Hematopoietic multipotent progenitor cell treated with erythropoietin and hydrocortisone succinate and interleukin-3 and kit ligand, for 17 days (in vitro differentiated cells): ENCODE results near the gene CELSR3.
A peak's percentile ranks its signal among the peaks of the same experiment; 100 is the strongest.

Experiments
- DNase-seq: peaks from one replicate; pipeline ENCODE4 v3.0.0-alpha.2; 2015; ENCODE audit warnings: low spot score

The CELSR3 gene

DNA sequence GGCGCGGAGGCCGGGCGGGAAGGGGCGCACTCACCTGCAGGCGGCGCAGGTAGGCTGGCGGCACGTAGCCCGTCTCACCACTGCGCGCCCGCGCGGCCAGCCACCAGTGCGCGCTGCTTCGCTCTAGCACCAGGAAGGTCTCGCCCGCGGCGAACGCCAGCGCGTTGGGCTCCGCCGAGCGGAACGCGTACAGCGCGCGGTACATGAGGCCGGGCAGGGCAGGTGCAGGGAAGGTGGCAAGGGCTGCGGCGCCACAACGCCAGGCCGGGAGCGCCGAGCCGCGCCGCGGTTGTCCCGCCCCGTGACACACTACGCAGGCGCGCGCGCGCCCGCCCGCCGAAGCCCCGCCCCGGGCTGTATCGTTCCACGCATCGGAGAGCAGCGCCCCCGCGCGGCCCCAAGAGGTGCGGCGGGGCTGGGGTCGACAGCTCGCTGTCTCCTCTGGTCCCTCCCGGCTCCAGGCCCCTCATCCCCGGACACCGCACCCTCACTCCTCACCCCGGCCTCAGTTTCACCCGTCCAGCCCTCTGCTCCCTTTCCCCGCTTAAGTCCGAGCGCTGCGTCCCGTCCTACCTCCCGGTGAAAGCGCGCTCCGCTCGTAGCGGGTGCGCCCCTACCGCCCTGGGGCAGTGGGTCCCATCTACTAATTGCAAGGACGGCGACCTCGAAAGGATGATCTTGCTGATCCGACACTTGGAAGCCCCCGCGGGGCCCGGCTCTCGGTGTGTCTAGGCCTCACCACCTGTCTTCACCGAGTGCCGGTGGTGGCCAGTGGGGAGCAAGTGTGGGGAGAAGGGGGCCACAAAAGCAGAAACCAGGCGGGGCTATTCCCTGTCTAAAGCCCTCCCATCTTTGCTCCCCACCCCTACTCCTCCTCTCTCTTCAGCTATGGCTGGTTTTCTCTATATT, 23.2 kb upstream of the CELSR3 start, which contains the start of gene NCKIPSD:
NCKIPSD (minus strand) TSS at position 313 of the 909 bp plus-strand sequence; CDS start at position 205, 108 bp downstream.
- peak; percentile 91 for DNase-seq

DNA sequence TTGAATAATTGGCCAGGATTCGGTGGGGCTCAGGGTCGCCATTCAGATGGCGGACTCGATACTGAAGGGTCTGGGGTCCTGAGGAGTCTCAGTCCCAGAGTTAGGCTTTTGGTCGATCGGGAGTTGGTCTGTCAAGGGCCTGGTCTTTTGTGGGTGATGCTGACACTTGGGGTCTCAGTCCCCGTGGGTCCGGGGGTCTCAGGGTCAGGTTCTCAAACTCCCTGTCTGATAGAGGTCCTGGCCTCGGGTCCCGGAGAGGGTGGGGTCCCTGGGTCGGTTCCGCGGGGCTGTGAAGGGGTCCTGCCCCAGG, 22.6 kb upstream of the CELSR3 start:
- no peak for DNase-seq

DNA sequence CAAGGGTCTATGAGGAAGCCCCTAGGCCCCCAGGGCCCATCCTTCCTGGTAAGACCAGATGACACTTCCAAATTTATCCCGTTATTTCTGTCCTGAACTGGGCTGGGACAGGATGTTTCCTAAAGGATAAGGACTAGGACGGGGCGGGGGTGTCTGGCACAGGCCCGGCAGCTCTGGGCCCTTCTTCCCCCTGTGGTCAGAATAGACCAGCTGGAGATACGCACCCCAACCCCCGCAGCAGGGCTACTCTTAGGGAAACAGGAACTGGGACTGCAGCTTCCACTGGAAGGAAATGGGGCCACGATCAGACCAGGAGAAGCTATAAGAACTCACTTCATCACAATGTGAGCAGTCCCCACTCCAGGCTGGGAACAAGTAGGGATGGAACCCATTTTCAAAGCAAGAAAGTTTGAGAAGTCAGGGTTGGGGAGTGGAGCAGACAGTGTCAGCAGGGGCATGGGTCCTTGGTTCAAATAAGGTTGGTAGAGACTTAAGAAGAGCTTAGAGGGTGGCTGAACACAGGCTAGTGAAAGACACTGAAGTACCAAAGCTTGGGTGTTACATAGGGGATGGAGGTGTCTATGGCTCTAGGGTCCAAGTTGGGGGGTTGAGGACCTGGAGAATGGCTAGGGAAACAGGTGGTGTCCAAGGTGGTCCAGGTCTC, 21.9 kb upstream of the CELSR3 start:
- DNase-seq: no peak

DNA sequence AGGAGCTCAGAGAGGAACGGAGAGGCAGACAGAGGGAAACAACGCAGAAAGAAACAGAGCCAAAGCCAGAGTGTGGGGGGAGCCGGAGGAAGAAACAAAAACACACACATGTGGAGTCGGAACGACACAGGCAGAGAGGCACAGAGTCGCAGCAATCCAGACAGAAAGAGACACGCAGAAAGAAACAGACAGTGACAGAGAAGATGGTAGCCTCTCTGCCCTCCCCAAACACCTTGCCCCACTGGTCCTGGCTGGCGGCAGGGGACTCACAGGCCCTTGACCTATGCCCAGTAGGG, 21.3 kb upstream of the CELSR3 start:
- no peak for DNase-seq

DNA sequence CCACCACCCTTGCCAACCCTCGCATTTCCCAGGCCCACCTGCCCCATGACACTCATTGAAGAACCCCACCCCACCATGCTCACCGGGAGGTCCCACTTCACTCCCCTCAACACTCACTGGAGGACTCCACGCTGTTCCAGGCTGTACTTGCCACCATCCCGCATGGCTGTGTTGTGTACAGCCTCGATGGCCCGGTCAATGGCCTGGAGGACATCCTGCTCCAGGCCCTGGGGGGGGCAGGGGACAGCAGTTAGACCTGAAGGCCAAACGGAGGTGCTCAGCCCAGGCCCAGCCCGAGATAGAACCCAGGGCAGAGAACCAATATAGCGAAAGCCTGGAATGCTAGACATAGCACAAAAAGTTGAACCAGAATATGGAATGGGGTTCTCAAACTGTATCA, 20.1 kb upstream of the CELSR3 start:
- no peak for DNase-seq

DNA sequence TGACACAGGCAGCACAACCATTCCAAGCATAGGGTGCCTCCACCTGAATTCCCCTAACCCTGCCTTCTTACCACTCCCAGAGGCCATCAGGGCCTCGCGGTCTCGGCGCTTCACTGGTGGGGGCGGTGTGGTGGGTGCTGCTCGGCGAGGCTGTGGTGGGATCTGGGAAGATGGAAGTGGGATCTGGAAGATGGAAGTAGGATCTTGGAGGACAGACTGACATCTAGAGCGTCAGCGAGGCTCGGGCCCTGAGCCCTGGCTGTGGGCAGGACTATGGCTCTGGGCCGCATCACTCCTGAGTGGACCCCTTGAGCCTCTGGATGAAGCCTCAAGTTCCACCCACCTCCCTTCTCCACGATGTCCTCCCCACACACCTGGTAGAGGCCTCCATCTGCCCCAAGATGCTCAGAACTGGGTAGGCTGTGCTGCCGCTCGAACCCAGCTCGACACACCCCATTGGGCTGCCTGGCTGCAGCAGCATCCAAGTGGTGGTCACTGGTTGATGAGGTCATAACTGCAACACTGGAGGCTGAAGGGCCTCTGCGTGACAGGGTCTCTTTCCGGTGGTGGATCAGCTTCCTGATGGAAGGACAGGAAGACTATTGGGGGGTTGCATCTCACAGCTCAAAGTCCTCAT, 19.4 kb upstream of the CELSR3 start:
- no peak for DNase-seq

DNA sequence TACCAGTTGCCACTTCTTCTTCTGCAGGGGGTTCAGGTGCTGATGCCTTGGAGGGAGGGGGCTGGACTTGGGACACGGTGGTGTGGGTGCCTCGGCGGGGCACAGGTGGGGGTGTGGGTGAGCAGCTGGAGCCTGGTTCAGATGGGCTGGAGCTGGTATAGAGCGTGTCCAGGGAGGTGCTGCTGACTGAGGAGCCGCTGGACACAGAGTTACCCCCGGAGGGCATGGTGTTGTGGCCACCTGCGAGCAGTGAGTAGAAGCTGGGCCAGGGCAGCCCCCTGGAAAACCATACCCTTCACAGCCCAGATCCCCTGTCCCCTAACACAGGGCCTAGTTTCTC, 18.8 kb upstream of the CELSR3 start:
- DNase-seq: no peak

DNA sequence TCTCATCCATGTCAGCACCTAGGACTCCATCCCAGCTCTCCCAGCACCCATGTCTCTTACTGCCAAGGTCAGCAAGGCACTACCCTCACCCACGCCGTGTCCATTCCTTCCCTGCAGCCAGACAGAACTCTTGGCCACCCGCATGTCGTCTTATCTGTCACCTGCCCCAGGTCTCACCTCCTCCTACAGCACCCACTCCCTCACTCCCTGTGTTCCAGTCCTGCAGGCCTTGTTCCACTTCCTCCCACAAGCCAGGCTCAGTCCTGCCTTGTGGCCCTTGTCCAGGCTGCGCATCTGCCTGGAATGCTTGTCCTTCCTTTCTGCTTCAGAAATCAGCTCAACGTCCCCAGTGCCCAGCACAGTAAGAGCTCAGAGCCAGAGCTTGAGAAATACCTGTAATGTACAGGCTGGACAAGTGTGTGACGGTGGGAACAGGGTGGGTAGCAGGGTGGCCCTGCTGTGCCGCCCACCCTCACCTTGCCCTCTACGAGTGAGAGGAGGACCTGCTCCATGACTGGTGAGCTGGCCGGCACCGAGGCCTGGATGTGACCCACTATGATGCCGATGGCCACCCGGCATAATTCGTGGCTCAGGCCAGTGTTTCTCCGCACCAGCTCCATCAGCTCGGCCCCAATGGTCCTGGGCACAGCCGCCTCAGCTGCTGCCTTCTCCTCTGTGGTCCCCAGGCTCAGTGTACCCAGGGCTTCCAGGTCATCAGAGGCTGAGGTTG, 18.3 kb upstream of the CELSR3 start:
- no peak for DNase-seq

DNA sequence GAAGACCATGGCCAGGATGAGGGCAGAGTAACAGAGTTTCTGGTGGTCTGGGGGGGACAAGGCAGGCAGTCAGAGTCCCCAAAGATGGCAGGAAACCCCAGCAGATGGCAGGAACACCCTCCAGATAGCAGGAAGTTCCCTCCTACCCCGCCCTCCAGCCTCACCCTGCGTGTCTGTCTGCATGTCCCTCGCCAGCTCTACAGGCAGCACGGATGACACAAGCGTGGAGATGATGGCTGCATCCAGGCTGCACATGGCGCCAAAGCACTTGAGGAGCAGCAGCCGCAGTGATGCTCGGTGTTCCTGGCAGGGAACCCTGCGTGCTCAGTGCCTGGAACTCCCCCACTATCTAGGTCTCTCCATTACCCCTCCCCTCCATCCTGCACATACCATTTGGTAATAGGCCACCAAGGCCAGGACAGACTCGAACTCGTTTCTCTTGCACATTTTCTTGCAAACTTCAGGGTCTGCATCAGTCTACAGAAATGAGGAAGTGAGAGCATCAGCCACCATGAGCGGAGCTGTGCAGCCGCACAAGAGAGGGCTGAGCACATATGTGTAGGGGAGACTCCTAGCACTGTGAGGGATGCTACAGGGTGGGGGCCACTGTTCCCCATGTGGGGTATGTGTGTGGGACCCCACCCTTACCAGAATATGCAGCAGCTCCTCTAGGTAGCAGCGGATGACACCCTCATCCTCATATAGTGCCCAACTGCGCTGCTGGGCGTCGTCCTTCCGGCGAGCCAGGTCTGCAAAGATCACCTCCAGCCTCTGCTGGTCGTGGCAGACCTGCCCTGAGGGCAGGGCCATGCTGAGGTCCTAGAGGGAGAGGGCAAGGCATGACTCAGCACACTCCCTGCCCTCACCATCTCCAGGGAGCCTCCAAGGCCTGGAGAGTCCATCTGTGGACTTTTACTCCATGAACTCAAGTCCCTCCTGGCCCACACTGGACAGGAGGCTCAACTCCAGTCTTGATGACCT, 17.0 kb upstream of the CELSR3 start:
- no peak for DNase-seq

DNA sequence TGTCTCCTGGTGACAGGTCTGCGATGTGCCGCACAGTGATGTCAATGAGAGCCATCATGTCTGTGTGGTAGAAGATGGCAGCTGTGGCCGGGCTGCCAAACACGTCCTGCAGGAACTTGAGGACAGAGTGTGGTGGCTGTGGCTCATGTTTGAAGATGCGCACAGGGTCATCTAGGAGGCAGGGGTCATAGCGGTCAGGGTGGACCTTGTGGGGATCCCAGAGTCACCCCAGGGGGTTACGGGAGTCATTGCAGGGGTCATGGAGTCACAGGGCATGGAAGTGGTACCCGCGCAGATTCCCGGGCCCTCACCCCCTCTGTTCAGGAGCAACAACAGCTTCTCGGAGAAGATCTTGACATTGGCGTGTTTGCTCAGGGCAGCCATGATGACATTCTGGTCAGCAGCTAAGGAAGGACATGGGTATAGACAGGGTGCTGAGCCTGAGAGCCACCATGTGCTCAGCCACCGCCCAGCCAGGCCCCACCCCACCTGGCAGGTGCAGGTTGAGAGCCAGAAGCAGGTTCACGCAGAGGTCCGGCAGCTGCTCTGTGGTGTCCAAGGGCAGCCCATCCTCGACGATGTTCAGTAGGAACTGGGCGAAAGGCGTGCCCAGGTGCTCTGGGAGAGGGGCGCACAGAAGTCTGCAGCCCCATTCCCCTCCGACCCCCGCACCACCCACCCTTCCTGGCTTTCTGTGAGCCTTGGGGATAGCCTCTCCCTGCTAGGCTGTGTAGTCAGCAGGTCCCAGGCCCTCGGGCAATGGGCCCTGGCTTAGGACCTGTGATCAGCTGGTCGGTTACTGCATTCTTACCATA, 16.1 kb upstream of the CELSR3 start:
- no peak for DNase-seq

DNA sequence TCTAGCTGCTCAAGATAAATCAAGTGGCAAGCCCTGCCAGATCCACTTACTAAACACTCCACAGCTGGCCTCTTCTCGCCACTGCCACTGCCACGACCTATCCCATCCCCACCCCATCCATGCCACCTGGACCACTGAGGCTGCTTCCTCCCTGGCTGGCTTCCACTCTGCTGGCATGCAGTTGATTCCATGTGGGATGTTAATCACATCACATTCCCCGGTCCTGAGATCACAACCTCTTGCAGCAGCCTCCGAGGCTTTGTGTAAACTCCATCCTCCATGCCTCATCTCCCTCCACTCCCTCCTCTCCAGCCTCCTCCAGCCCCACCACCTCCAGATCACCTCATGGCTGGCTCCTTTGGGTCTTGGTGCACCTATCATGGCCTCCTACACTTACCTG, 15.4 kb upstream of the CELSR3 start:
- no peak for DNase-seq

DNA sequence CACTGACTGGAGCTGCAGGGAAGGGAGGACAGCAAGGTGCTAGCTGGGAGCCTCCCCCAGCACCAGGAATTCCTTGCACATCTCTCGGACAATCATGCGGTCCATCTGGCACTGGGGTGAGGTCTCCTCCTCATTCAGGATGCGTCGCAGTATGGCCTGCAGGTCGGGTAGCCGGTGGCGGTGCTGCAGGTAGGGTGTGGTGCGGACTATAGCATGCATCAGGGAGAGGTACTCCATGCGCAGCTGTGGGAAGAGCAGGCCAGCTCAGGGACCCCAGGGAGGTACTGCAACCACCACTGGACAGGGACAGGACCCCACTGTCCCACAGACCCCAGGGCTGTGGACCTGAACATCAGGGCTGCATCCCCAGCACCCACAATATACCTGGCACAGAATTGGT, 11.8 kb upstream of the CELSR3 start:
- no peak for DNase-seq

DNA sequence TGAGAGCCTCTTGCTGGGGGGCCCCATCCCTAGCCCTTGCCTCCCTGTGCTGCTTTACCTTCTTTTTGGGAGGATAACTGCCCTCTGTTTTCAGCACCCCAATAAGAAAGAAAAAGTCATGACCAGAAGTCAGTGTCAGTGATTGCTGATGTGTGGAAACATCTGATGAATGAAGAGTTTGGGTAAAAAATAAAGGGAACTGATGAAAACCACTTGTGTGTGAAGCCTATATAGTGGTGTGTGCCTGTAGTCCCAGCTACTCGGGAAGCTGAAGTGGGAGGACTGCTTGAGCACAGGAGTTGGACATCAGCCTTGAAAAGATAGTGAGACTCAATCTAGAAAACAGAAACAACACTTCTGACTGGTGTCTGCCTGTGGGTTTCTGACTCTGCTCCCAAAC, 9.8 kb upstream of the CELSR3 start:
- DNase-seq: no peak

DNA sequence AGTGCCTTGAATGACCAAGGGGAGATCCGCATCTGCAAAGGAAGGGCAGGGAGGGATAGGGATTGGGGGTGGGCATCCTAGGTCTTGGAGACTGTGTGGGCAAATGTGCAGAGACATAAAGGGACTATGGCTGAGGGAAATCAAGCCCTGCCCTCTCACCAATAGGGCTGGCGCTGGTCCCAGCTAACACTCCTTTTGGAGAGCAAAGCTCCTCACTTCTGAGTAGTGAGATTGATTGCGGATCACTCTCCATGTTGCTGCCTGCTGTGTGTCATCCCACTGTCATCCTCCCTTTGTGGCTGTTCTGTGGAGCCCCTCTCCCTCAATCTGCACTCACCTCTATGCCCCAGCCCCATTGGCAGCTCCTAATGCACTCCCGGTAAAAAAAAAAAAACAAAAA, 2.2 kb upstream of the CELSR3 start:
- no peak for DNase-seq

DNA sequence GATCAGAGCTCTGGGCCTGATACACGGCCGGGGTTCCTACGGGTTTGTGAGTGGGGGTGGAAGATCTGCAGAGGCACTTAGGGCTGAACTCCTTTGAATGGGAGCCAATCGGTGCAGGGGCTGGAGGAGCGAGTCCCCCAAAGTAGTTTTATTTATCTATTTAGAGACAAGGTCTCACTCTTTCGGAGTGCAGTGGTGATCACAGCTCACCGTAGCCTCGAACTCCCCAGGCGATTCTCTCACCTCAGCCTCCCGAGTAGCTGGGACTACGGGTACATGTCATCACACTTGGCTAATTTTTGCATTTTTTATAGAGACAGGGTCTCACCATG, 1.6 kb upstream of the CELSR3 start:
- DNase-seq: no peak

DNA sequence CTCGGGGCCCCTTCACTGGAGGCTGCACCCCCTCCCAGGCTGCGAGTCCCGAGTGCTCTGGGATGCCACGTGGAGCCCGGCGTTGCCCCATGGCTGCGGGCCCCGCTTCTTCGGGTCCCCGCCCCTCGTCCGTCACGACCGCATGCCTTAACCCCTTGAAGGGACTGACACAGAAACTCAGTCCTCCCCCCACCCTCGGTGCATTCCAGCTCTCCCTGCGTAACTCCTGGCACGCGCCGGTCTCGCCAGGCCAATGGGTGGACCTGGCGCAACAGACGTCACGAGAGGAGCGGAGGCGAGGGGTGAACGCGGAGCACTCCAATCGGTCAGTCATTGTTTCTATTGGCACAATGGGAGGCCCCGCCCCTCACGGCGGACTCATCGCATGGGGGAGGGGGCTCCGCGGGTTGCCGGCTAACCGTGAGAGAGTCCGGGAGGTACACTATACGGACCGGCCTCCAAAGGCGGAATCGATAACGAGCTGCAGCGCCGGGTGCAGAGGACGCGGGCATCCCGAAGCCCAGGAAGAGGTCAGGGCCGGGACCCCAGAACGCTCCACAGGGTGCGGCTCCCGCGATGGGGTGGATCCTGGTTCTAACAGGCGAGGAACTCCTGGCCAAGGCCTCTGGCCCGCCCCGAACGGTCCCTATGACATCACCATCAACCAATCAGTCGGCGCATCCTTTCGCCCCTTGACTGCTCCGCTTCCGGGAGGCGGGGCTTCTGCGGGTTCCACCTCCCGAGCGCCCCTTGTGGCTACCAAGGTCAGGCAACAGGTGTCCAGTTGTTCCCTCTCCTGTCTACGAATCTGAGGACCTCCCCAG, 1.0 kb upstream of the CELSR3 start:
- peak; percentile 94 for DNase-seq

DNA sequence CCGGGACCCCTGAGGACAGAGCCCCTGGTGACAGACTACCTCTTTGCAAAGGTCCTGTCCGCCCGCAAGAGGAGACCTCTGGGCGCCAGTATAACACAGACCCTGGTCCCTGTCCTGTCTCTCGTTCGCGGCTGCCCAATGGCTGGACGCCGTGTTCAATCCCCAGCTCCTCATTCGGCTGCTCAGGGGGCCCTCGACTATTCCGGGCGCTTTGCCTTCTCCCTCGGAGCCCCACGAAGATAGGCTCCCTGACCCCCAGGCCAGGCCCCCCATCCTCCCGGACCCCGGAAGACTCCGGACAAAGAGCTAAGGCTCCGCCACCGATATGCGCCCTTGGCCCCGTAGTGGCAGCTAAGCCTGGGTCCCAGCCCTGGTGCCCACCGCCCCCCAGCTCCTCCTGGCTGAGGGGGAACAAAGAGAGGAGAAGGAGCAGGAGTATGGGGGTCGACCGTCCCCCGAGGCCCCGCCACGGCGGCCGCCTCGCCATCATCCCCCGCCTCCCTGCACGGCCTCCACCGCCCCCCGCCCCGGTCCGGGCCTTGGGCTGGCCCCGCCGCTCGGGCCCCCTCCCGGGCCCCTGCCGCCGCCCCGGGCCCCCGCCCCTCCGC, 437 bp downstream of the CELSR3 start:
- no peak for DNase-seq

DNA sequence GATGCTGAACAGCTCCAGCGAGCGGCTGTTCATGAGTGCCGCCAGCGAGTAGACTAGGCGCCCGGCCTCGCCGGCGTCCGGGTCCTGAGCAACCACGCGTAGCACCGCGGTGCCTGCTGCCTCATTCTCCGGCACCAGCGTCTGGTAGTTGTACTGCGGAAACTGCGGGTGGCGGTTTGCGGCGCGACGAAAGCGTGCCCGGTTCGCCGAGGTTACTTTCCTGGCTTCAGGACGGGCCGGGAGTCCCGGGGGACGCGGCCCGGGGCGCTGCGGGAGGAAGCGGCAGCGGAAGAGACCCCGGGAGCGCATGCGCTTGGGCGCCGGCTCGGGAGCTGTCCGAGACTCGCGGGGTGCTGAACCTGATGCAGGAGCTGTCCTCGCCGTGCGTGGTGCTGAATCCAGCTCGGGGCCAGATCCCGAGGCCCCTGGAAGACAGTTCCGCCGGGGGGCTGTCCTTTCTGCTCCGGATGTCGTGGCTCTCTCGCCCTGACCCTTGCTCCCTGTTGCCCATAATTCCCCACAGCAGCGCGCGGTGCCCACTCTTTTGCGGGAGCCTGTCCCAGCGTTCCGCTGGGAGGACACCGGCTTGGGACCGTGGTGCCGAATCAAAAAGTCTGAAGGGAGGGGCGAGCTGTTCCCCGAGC, 1.1 kb downstream of the CELSR3 start:
- peak; percentile 50 for DNase-seq

DNA sequence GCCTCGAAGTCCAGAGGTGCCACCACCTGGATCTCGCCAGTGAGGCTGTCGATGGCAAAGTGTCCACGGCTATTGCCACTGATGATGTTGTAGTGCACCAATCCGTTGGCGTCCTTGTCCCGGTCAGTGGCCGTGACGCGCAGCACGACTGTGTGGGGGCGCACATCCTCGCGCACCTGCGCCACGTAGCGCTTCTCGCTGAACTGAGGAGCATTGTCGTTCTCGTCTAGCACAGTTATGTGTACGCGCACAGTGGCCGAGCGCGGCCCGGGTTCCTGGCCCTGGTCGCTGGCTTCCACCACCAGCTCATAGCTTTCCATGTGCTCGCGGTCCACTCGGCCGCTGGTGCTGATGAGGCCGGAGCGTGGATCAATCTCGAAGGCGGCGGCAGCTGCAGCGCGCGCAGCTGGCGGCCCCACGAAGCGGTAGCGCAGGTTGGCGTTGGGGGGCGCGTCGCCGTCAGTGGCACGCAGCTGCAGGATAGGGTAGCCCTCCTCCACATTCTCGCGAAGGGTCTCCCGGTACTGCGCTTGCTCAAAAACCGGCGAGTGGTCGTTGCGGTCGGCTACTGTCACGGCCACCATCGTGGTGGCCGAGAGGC, 1.8 kb downstream of the CELSR3 start:
- no peak for DNase-seq
